GM19468 (cell line): ENCODE measurements around the gene SH2D7.

Experiments used
- ATAC-seq: cut with Tn5 transposase; IDR thresholded peaks from one replicate; pipeline ENCODE4 v1.9.1; 2021; ENCODE audit warnings: mild to moderate bottlenecking, moderate library complexity, moderate number of reproducible peaks; ENCODE audit not compliant: unreplicated experiment; ENCODE audit errors: extremely low read depth

Gene SH2D7

DNA sequence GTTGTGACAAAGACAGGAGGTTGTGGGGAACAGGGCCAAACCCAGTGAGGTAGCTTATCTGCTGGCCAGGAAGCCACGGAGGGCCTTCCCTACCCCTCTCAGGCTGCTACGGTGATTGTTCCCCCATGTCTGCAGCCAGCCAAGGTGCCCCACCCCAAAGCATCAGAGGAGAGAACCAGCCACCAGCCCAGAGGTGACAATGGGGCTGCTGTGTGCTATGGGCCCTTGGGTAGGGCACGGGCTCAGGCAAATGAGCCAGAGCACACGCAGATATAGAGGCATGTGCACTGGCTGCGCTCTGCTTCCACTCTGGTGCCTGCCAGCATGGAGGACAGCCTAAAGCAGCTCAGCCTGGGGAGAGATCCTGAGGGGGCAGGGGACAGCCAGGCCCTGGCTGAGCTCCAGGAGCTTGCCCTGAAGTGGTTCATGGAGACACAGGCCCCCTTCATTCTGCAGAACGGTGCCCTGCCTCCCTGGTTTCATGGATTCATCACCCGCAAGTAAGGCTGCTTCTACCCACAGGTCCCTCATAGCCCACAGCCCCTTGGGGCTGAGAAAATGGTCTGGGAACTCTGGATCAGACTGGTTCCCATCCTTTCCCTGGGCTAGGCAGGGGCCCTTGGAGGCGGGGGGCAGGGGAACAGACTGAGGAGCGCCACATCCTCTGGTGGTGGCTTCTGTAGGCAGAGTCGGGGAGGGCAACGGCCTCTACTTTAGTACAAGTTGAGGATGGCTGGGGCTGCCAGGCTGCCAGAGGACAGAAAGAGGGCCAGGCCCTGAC lies at the start of gene SH2D7:
TSS of gene SH2D7 (plus strand) at position 301 of the 781 bp plus-strand sequence. CDS start at position 325, 24 bp downstream.
- no peak for ATAC-seq

DNA sequence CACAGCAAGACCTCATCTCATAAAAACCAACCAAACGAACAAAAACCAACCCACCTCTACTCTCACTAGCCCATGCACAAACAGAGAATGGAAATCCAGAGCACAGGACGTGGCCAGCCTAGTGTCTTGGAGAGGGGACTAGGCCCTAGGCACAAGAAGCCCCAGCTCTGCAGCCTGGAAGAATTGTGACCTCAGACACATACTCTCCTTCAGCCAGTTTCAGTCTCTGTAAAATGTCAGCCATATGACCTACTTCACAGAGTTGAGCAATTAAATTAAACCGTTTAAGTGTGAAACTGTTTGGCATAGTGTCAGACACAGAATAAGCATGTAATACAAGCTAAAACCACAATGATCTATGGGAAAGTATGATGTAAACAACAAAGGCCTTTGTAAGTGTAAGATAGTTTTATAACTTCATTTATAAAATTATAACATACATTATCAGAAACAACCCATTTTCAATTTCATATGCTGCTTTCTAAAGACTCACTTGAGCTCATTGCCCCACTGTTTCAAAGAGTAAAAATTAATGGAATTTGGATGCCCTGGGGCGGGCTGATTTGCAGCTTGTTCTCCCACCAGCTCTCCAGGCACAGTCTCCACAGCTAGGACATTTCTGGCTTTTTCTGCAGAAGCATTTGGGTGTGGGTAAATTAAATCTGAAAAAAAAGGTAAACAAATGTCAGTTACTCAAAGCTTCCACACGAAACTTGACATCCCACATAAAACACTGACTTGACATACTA lies 47.8 kb upstream of the SH2D7 start:
- no peak for ATAC-seq

GRCh38 chr15:78045189-78045588 lies 47.2 kb upstream of the SH2D7 start:
- ATAC-seq: no peak

GRCh38 chr15:78046796-78047341 lies 45.5 kb upstream of the SH2D7 start:
- peak; percentile 41 for ATAC-seq

- no peak for ATAC-seq
These were observed 44.4 kb upstream of the SH2D7 start for GRCh38 chr15:78047761-78048627.

DNA sequence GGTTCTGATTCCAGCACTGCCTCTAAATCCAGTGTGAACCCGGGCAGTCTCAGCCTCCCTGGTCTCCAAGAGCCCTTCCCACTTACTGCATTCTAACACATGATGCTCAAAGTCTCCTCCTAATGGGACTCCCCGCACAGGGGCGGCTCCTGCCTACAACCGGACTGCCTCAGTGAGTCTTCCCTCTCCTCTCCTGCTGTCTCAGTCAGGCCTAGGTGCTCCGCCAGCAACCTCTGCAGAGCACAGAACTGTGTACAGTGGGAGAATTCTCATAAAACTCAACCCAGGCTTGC lies 43.8 kb upstream of the SH2D7 start:
- no peak for ATAC-seq

GRCh38 chr15:78049691-78050440 lies 42.5 kb upstream of the SH2D7 start:
- no peak for ATAC-seq

DNA sequence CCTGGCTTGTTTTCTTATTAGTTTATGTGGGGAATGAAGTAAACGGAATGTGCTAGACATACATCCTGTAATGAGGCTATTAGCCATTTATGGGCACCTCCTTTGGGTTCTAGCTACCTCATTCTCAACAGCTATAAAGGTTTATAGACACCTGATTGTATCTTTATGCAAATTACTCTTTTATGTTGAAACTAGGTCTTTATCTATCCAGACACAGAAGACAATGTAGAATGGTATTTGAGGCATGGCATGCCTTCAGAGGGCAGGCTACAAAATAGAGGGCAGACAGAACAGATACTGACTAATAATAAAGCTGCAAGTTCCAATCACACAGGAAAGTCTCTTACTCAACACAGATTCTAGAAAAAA lies 41.9 kb upstream of the SH2D7 start:
- no peak for ATAC-seq

DNA sequence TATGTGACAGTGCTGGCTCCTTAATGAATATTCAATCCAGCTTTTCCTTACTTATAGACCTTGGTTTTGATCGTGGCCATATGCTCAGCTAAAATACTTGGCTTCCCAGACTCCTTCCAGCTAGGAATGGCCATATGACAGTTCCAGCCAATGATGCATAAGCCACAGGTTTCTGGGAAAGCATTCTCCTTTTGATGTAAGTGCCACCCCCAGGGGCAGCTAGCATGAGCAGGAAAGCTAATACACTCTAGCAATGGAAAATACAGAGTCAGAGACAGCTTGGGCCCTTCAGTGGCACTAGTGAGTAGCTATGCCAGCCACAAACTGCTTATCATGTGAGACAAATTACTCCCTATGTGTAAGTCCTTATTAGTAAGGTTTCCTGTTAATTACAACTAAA lies 41.5 kb upstream of the SH2D7 start:
- no peak for ATAC-seq

GRCh38 chr15:78051596-78051995 lies 40.8 kb upstream of the SH2D7 start:
- no peak for ATAC-seq

DNA sequence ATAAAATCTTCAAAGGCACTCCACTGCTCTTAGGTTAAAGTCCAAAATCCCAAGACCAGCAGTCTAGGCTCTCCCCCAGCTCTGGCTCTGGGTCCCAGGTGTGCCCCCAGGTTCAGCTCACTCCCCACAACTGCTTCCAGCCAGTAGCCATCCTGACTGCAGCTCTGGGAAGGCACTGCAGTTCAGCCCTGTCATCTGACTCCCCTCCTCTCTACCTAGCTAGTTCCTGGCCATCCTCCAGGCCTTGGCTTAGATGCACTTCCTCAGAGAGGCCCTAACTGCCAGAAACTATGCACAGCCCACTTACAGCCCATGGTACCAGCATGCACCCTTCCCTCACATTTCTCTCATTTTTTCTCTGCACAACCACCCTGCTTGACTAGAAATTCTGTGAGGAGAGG lies 40.4 kb upstream of the SH2D7 start:
- no peak for ATAC-seq

DNA sequence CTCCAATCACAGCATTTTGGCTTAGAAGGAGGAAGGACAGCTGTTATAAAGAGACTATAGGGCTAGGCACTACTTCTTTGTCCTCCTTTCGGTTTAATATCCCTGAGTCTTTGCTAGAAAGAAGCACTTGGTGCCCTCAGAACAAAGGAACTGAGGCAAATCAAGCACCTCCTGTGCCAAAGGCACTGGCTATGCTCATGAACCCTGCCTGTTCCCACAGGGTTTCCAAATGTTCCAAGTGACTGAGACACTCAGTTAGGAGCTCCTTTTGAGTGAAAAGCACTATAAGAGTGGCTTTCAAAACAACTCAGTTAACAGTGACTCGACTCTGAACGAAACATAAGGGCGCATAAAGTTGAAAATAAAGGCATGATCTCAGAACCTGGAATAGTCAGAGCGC lies 39.8 kb upstream of the SH2D7 start:
- ATAC-seq: no peak

DNA sequence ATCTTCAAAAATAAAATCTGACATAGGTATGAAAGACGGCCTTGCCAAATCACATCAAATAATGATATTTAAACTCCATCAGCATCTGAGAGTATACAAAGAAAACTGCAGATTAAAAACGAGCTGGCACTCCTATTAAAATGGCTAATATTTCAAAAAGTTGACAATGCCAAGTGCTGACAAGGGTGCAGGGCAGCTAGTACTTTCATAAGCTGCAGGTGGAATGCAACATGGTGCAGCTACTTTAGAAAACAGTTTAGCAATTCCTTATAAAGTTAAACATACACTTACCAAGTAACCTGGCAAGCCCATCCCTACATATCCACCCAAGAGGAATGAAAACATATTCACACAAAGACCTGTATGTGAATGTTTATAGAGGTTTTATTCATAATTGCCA lies 37.8 kb upstream of the SH2D7 start:
- no peak for ATAC-seq

DNA sequence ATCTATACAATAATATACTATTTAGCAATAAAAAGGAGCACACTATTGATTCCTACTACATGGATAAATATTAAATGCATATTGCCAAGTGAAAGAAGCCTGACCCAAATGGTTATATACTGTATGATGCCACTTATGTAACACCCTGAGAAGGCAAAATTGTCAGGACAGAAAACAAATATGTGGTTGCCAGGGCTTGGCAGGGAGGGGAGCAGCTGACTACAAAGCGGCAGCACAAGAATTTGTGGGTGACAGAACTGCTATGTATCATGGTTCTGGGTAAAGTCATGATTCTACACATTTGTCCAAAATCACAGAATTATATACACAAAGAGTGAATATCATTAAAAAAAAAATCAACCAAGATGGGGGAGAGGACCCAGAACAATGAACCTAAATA lies 37.4 kb upstream of the SH2D7 start:
- ATAC-seq: no peak

- ATAC-seq: no peak
These were observed 36.2 kb upstream of the SH2D7 start for GRCh38 chr15:78055919-78056713.

GRCh38 chr15:78056714-78057269 lies 35.6 kb upstream of the SH2D7 start:
- no peak for ATAC-seq

GRCh38 chr15:78057803-78058202 lies 34.6 kb upstream of the SH2D7 start:
- ATAC-seq: no peak

DNA sequence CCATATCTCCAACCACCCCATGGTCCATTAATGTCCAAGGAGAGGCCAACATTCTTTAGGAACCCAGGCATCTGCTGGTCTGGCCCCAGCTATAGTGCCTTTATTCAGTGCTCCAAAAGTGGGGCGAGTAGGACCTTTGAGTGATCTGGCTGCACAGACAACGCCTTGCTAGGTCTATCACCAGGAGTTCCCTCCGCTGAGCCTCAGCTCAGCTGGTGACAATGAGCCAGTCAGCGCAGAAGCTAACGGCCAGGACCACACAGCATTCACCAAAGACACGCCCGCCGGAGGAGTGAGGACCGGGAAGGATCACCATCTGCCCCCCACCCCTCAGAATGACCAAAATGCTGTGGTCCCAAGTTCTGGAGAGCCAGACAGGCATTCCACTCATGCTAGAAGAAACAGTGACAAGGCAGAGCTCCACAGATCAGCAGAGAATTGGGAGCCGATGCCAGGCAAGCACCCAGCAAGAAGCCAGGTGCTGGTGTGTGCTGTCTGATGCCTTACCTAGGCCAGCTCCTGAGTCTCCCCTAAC lies 33.9 kb upstream of the SH2D7 start:
- ATAC-seq: no peak
